ENCODE results near the gene REXO1.

DNA sequence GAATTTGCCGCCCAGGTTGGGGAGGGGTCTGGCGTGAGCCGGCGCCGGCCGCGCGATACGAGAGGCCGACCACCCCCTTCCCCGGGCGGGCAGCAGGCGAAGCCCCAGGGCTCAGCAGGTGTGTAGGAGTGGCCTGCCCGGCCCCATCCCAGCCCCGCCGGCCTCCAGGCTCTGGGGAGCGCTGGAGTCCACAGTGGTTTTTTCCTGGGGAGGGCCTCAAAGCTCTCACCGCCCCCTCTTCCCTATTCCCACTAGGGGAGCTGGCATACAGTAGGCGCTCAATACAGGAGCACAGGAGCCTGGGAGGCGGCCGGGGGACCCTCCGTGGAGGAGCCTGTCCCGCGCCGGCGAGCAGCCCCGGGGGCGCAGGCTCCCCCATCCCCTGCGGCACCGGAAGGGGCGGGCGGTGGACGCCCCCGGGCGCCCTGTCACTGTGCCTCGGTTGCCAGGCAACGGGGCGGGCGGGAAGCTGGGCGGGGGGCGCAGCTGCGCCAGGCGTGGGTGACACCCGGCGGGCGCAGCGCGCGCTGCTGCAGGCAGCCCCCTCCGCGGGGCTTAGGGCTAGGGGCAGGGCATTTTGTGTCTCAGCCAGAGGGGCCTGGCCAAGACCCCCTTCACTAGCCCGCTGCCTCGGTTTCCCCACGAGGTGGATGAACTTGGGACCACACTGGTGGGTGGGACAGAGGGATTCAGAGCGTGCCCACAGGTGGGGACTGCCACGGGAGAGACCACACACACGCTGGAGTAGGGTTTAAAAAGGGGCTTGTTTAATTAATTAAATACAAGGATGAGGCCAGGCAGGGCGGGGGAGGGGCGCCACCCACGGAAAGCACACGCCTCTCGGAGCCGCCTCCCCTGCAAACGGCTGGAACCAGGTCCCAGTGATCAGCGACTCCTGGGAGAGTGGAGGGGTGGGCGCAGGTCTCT lies 3.6 kb upstream of the REXO1 start:
- TF ChIP-seq, protein P1, sequence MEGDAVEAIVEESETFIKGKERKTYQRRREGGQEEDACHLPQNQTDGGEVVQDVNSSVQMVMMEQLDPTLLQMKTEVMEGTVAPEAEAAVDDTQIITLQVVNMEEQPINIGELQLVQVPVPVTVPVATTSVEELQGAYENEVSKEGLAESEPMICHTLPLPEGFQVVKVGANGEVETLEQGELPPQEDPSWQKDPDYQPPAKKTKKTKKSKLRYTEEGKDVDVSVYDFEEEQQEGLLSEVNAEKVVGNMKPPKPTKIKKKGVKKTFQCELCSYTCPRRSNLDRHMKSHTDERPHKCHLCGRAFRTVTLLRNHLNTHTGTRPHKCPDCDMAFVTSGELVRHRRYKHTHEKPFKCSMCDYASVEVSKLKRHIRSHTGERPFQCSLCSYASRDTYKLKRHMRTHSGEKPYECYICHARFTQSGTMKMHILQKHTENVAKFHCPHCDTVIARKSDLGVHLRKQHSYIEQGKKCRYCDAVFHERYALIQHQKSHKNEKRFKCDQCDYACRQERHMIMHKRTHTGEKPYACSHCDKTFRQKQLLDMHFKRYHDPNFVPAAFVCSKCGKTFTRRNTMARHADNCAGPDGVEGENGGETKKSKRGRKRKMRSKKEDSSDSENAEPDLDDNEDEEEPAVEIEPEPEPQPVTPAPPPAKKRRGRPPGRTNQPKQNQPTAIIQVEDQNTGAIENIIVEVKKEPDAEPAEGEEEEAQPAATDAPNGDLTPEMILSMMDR (IDR thresholded peaks at IDR 0.05), result no peak
- TF ChIP-seq GABPB1 (CRISPR knock-in tag; IDR thresholded peaks at IDR 0.05), result no peak
- no peak for TF ChIP-seq KAT7 (CRISPR knock-in tag; IDR thresholded peaks at IDR 0.05; ENCODE audit: borderline replicate concordance)
- TF ChIP-seq JUN (CRISPR knock-in tag; IDR thresholded peaks at IDR 0.05), result no peak
- TF ChIP-seq TEAD4 (CRISPR knock-in tag; IDR thresholded peaks at IDR 0.05), result no peak
- TF ChIP-seq ZNF121 (CRISPR knock-in tag; IDR thresholded peaks at IDR 0.05), result no peak
- TF ChIP-seq, protein P2, sequence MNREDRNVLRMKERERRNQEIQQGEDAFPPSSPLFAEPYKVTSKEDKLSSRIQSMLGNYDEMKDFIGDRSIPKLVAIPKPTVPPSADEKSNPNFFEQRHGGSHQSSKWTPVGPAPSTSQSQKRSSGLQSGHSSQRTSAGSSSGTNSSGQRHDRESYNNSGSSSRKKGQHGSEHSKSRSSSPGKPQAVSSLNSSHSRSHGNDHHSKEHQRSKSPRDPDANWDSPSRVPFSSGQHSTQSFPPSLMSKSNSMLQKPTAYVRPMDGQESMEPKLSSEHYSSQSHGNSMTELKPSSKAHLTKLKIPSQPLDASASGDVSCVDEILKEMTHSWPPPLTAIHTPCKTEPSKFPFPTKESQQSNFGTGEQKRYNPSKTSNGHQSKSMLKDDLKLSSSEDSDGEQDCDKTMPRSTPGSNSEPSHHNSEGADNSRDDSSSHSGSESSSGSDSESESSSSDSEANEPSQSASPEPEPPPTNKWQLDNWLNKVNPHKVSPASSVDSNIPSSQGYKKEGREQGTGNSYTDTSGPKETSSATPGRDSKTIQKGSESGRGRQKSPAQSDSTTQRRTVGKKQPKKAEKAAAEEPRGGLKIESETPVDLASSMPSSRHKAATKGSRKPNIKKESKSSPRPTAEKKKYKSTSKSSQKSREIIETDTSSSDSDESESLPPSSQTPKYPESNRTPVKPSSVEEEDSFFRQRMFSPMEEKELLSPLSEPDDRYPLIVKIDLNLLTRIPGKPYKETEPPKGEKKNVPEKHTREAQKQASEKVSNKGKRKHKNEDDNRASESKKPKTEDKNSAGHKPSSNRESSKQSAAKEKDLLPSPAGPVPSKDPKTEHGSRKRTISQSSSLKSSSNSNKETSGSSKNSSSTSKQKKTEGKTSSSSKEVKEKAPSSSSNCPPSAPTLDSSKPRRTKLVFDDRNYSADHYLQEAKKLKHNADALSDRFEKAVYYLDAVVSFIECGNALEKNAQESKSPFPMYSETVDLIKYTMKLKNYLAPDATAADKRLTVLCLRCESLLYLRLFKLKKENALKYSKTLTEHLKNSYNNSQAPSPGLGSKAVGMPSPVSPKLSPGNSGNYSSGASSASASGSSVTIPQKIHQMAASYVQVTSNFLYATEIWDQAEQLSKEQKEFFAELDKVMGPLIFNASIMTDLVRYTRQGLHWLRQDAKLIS (CRISPR knock-in tag; IDR thresholded peaks at IDR 0.05; ENCODE audit: borderline replicate concordance), result no peak
- TF ChIP-seq CREB1 (CRISPR knock-in tag; IDR thresholded peaks at IDR 0.05), result no peak
- TF ChIP-seq FOXK1 (CRISPR knock-in tag; IDR thresholded peaks at IDR 0.05), result no peak

Data from WTC11 (cell line).